ENCODE results near the gene KLF3. TPM values are rescaled to one million over a fixed set of nuclear protein-coding genes. Genes with fewer than 3 reads are reported as not detected.

The KLF3 gene
- total RNA-seq, 1 donor from 2014 or later: 24.8 TPM

DNA sequence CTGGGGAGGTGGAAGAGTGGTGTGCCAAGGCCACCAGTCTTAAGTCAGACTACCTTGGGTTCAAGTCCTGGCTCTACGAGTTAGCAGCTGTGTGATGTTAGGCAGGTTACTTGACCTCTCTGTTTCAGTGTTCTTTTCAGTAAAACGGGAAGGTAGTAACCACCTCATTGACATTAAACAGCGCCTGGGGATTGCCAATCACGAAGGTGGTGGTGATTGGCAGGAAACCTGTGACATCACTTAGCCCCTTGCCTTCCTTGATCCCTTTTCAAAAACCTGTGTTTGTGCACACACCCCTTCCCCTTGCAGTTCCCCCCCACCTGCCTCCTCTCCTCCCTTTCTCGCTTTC lies 7.6 kb downstream of the KLF3 start:
- Histone ChIP-seq H3K4me3 (peak overlapping the region; percentile 26), H3K36me3 (no peaks in the 10 kb centered on the region), H2AFZ (replicated peaks) (no peak overlapping the region), H3K27me3 (no peaks in the 10 kb centered on the region), H4K20me1 (ENCODE audit: low read depth) (peaks cover 82% of the 10 kb centered on the region), H3K79me2 (ENCODE audit: low read depth) (peaks cover 100% of the 10 kb centered on the region), H3F3A (ENCODE audit: low read depth) (peaks cover 58% of the 10 kb centered on the region), H3K27ac (peak overlapping the region; percentile 78), H3K4me1 (peaks cover 80% of the 10 kb centered on the region), H3K9ac (no peak overlapping the region), H3K9me3 (ENCODE audit: low read depth) (no peaks in the 10 kb centered on the region), H3K4me2 (peak overlapping the region; percentile 73)
- H3K27ac Mint-ChIP-seq: peak overlapping the region; percentile 98
- peak overlapping the region; percentile 80 for H3K4me3 Mint-ChIP-seq
- TF ChIP-seq, protein P1, sequence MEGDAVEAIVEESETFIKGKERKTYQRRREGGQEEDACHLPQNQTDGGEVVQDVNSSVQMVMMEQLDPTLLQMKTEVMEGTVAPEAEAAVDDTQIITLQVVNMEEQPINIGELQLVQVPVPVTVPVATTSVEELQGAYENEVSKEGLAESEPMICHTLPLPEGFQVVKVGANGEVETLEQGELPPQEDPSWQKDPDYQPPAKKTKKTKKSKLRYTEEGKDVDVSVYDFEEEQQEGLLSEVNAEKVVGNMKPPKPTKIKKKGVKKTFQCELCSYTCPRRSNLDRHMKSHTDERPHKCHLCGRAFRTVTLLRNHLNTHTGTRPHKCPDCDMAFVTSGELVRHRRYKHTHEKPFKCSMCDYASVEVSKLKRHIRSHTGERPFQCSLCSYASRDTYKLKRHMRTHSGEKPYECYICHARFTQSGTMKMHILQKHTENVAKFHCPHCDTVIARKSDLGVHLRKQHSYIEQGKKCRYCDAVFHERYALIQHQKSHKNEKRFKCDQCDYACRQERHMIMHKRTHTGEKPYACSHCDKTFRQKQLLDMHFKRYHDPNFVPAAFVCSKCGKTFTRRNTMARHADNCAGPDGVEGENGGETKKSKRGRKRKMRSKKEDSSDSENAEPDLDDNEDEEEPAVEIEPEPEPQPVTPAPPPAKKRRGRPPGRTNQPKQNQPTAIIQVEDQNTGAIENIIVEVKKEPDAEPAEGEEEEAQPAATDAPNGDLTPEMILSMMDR (IDR thresholded peaks at IDR 0.05): no peak
- TF ChIP-seq EZH2phosphoT487 (IDR thresholded peaks at IDR 0.05) (no peak), EZH2 (IDR thresholded peaks at IDR 0.05) (no peak)
- no peaks in the 10 kb centered on the region for H3K36me3 Mint-ChIP-seq
- H3K9me3 Mint-ChIP-seq: no peaks in the 10 kb centered on the region
- no peak for DNase-seq (ENCODE audit: low spot score)
- no peaks in the 10 kb centered on the region for H3K27me3 Mint-ChIP-seq (ENCODE audit: insufficient read depth, low read depth)
- H3K4me1 Mint-ChIP-seq: peaks cover 88% of the 10 kb centered on the region

DNA sequence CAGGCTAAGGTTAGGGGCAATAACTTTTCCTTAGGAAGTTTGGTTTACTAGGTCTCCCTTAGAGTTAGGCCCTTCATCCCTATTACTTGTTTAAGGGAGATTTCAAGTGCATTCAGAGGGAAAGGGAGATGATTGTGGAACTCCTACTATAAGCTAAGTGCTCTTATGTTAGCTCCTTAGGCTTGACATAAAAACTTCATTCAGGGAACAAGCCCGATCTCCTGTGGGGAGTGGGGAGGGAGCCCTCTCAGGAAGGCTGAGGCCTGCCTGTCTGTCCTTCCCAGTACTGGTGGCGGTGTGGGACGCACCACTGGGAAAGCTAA lies 8.0 kb downstream of the KLF3 start:
- DNase-seq (ENCODE audit: low spot score): no peak
- H3K36me3 ChIP-seq: no peaks in the 10 kb centered on the region
- H3K9me3 Mint-ChIP-seq: no peaks in the 10 kb centered on the region
- peak overlapping the region; percentile 26 for H3K4me3 ChIP-seq
- peaks cover 84% of the 10 kb centered on the region for H3K4me1 Mint-ChIP-seq
- H3K4me1 ChIP-seq: peaks cover 78% of the 10 kb centered on the region
- TF ChIP-seq EZH2phosphoT487 (IDR thresholded peaks at IDR 0.05): no peak
- no peak for TF ChIP-seq EZH2 (IDR thresholded peaks at IDR 0.05)
- TF ChIP-seq, protein P1 (IDR thresholded peaks at IDR 0.05): no peak
- H3K9ac ChIP-seq: no peak overlapping the region
- H2AFZ ChIP-seq (replicated peaks): no peak overlapping the region
- peak overlapping the region; percentile 80 for H3K4me3 Mint-ChIP-seq
- peaks cover 54% of the 10 kb centered on the region for H3F3A ChIP-seq (ENCODE audit: low read depth)
- H3K9me3 ChIP-seq (ENCODE audit: low read depth): no peaks in the 10 kb centered on the region
- H4K20me1 ChIP-seq (ENCODE audit: low read depth): peaks cover 82% of the 10 kb centered on the region
- peak overlapping the region; percentile 73 for H3K4me2 ChIP-seq
- peaks cover 100% of the 10 kb centered on the region for H3K79me2 ChIP-seq (ENCODE audit: low read depth)
- H3K27me3 Mint-ChIP-seq (ENCODE audit: insufficient read depth, low read depth): no peaks in the 10 kb centered on the region
- no peaks in the 10 kb centered on the region for H3K27me3 ChIP-seq
- H3K27ac ChIP-seq: peak overlapping the region; percentile 78
- H3K36me3 Mint-ChIP-seq: no peaks in the 10 kb centered on the region
- H3K27ac Mint-ChIP-seq: peak overlapping the region; percentile 98

DNA sequence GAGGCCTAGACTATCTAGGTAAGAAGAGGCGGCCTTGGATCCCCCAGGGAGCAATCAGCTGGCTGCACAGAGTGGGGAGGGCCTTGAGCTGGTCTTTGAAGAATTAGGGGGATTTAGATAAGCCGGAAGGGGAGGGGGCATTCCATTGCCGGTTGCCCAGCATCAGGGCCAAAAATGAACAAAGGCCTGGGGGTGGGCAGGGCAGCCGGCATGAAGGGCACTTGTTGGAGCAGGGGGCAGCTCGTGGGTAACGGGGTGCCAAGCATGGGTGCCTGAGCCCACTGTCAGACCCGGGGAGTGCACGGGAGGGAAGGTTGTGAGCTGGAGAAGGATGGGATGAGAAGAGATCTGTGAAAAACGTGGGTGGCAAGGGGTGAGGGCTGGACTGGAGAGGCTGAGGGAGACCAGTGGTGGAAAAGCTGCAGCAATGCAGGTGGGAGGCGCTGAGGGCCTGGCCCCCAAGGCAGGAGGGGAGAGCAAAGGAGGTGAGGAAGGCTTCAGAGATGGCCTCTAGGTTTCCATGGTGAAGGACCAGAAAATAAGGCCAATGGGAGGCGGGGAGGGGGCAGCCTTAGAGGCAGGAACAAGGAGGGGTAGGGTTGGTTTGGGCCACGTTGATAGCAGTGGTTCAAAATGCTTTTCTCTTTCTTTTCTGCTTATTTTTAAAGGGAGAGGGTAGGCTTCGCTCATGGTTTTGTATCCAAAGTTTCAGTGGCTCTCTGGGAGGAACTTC lies 8.6 kb downstream of the KLF3 start:
- peak overlapping the region; percentile 26 for H3K4me3 ChIP-seq
- H3K27me3 ChIP-seq: no peaks in the 10 kb centered on the region
- Mint-ChIP-seq H3K27me3 (ENCODE audit: insufficient read depth, low read depth) (no peaks in the 10 kb centered on the region), H3K9me3 (no peaks in the 10 kb centered on the region), H3K4me1 (peaks cover 83% of the 10 kb centered on the region), H3K36me3 (no peaks in the 10 kb centered on the region), H3K27ac (peak overlapping the region; percentile 98), H3K4me3 (peak overlapping the region; percentile 80)
- no peaks in the 10 kb centered on the region for H3K9me3 ChIP-seq (ENCODE audit: low read depth)
- peak; percentile 91 for DNase-seq (ENCODE audit: low spot score)
- no peak overlapping the region for H2AFZ ChIP-seq (replicated peaks)
- TF ChIP-seq EZH2 (IDR thresholded peaks at IDR 0.05) (no peak), EZH2phosphoT487 (IDR thresholded peaks at IDR 0.05) (no peak)
- TF ChIP-seq, protein P1 (IDR thresholded peaks at IDR 0.05): no peak
- peak overlapping the region; percentile 78 for H3K27ac ChIP-seq
- no peak overlapping the region for H3K9ac ChIP-seq
- H3F3A ChIP-seq (ENCODE audit: low read depth): peaks cover 48% of the 10 kb centered on the region
- H4K20me1 ChIP-seq (ENCODE audit: low read depth): peaks cover 83% of the 10 kb centered on the region
- H3K4me1 ChIP-seq: peaks cover 74% of the 10 kb centered on the region
- no peaks in the 10 kb centered on the region for H3K36me3 ChIP-seq
- peak overlapping the region; percentile 73 for H3K4me2 ChIP-seq
- peaks cover 100% of the 10 kb centered on the region for H3K79me2 ChIP-seq (ENCODE audit: low read depth)

Data from neural progenitor cell (in vitro differentiated cells).